Fibroblast of skin of left quadriceps (primary cell): Measurements from ENCODE around the gene CSTPP1.
"Not testable (repeated sequence)": the region's sequence is repeated elsewhere in the genome, so short reads cannot be mapped to it uniquely, and the experiment has no call there.

Experiments used
- DNase-seq, 2 experiments: peaks; one replicate each; pipeline ENCODE4 v3.0.0-alpha.2; 2013; ENCODE audit warnings: low read depth in 2 of 2

Gene CSTPP1

GRCh38 chr11:46989810-46990487 lies 53.4 kb downstream of the CSTPP1 start:
- not testable (repeated sequence) for DNase-seq

GRCh38 chr11:46991391-46991790 lies 54.8 kb downstream of the CSTPP1 start:
- peak in 1 of 2 experiments; percentile 14 for DNase-seq

- not testable (repeated sequence) for DNase-seq
Measured at GRCh38 chr11:46992386-46992785, 55.8 kb downstream of the CSTPP1 start.

GRCh38 chr11:46997796-46998195 lies 61.2 kb downstream of the CSTPP1 start:
- not testable (repeated sequence) for DNase-seq

DNA sequence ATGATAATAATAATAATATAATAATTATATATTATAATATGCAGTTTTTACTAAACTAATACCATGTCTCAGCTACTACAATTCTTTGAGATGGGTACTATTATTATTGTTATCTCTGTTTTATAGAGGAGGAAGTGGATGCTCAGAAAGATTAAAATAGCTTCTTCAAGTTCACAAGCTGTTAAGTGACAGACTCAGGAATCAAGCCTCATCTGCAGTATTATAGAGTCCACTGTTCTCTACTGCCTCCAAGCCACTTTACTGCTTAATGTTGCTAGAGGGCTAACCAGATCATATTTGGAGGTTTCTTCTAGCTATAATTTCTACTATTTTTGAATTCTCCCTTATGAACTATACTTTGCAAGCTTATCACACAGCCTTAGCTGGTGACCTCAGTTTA lies 62.7 kb downstream of the CSTPP1 start:
- no peak for DNase-seq

- DNase-seq, result no peak
Measured at GRCh38 chr11:47000033-47000432, 63.5 kb downstream of the CSTPP1 start.

DNA sequence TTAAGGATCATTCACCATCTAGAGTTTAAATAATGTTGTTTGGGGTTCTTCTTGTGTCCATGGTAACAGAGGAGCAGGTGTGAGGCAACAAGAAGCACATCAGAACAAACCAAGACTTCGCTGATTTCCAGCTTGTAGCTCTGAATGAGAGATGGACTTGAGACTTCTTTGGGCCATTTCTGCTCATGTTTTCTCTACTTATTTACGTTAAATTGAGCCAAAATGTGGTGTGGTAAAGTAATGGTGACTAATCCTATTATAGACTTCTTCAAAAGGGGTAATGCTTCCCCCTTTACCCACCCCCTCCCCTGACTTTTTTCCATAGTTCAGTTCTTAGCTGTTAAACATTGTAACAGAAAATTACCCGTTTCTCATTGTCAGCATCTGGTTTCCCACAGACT lies 65.2 kb downstream of the CSTPP1 start:
- DNase-seq, result peak; percentile 40 to 42

- DNase-seq, result no peak
Measured at GRCh38 chr11:47002390-47002789, 65.8 kb downstream of the CSTPP1 start.

DNA sequence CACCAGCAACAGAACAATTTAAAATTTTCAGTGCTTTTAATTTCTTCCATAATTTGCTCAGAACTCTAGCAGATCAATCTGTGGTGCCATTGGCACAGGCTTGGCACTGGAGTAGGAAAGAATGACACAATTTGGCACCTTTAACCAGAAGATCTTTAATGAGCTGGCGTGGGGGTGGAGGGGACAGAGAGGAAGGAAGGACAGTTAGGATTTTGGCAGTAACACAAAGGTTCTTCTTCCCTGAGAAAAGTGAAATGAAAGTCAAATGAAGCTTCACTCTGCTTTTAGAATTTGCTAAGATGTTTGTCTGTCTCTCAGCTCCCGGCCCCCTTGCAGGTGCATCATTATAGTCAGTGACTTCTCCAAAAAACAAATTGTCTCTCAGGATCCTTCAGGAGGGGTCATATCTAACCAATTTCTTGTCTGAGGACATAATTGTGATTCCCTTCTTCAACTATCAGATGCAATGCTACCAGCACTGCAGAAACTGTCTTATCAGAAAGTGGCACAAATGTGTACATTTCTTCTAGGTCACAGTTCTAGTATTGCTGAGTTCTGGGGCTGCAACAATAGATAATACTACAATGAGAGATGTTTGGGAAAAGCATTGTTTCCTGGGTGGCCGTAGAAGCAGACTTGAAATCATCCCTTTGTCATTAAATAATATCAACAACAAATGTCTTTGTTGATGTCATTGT lies 66.8 kb downstream of the CSTPP1 start:
- DNase-seq, result no peak

- DNase-seq, result peak; percentile 99
Measured at GRCh38 chr11:47004595-47005033, 68.1 kb downstream of the CSTPP1 start.

GRCh38 chr11:47005441-47005840 lies 68.9 kb downstream of the CSTPP1 start:
- DNase-seq, result no peak

DNA sequence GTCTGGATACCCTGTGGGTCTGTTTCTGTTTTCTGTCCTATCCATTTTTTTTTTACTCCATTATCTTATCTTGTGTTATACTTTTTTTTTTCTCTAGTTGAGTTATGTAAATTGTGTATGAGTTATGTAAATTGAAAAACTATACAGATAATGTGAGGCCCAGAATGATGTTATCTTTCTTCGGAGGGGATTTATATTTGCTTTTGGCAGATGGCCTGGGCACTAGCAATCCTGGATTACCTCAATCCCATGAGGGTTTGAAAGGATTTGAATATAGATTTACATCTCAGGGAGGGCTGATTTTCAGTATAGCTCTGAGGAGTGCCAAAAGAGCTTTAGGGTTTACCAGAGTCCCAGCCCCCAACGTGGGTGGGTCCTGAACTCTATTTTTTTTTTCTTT lies 71.0 kb downstream of the CSTPP1 start:
- no peak for DNase-seq

DNA sequence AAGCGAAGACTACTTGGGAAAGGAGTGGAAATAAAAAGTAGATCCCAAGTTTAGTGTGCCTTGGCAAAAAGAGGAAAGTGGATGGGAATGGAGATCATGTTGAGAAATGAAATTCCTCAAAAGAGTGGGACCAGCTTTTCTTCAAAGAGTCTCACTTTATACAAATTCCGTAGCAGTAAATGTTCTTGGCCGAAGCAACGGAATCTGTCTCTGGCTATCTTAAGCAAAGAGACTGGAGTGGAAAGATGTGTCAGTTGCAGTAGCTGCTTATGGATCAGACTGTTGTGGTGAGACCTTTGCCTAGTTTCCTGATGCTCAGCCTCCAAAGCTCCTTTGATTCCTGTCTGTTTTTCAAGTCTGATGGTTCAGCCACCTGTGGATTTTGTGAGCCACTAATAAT lies 73.6 kb downstream of the CSTPP1 start:
- DNase-seq, result no peak

DNA sequence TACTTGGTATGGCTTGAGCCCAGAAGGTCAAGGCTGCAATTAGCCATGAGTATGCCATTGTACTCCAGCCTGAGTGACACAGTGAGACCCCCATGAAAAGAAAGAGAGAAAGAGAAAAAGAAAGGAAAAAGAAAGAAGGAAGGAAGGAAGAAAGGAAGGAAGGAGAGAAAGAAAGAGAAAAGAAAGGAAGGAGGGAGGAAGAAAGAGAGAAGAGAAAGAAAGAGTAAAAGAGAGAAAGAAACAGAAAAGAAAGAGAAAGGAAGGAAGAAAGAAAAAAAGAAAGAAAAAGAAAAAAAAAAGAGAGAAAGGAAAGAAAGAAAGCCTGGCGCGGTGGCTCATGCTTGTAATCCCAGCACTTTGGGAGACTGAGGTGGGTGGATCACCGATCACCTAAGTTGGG lies 77.5 kb downstream of the CSTPP1 start:
- no peak for DNase-seq

DNA sequence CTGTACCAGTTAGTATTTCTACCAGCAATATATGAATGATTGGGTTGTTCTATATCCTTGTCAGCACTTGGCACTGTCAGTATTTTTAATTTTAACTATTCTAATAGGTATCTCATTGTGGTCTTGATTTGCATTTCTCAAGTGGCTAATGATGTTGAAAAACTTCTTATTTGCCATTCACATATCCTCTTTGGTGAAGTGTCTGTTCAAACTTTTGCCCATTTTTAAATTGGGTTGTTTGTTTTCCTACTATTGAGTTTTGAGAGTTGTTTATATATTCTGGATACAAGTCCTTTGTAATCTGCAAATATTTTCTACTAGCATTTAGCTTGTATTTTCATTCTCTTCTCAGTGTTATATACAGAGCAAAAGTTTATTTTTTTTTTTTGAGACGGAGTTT lies 82.1 kb downstream of the CSTPP1 start:
- DNase-seq, result no peak

- no peak for DNase-seq
Measured at GRCh38 chr11:47020793-47021526, 84.4 kb downstream of the CSTPP1 start.

- no peak for DNase-seq
Measured at GRCh38 chr11:47021527-47021818, 84.9 kb downstream of the CSTPP1 start.

DNA sequence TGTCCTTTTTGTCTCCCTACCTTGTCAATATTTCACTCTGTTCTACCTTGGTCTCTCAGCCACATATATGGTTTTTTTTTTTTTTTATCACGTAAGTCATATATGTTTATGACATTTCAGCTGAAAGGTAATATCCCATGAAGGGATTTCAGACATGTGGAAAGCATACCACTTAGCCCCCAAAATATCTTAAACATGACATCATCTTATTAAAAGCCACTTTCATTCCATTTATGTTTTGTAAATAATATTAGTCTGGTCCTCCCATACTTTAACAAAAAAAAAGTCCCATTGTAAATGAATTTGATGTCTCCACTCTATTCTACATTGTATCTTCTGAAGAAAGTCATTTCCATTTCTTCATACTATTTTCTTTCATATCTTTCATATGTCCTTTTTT lies 85.4 kb downstream of the CSTPP1 start:
- DNase-seq, result no peak

DNA sequence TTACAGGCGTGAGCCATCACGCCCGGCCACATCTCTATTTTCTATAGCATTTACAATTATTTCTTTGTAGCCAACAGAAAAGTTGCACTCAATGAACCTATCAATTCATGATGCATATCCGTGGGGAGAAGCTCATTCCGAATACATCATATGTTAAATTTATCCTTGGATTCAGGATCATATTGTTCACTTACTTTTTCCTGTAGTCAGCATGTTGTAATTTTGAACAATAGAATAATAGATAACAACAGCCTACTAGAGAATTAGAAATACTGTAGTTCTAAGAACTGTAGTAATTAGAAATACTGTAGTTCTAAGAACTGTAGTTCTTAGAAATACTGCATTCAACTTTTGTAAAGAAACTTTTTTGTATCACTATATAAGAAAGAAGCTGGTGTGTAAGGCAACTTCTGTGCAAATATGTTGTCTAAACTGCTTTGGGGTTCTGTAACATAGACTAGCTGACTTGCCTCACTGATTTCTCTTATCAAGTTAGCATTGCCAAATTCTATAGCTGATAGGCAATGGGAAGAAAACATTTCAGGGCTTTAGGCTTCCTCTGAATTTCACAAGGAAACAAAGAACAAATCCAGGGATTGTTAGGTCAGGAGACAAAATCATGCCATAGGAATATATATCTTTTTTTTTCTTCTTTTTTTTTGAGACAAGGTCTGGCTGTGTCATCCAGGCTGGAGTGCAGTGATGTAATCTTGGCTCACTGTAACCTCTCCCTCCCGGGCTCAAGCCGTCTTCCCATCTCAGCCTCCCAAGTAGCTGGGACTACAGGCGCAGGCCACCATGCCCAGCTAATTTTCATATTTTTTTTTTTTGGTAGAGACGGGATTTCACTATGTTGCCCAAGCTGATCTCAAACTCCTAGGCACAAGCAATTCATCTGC lies 91.9 kb downstream of the CSTPP1 start:
- DNase-seq, result no peak

DNA sequence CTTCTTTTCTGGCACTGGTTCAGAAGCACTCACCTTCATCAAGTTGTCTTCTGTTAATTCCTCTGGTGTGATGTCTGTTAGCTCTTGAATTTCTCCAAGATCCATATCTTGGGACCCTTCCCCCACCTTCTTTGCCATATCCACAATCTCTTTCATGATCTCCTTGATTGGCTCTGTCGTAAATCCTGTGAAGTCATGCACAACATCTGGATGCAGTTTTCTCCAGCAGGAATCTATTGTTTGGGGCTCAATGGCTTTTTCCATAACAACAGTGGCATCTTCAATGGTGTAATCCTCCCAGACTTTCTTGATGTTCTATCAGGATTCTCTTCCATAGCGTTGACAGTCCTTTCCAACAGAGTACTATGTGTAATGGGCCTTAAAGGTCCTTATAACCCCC lies 96.9 kb downstream of the CSTPP1 start:
- no peak for DNase-seq

- DNase-seq, result no peak
Measured at GRCh38 chr11:47034091-47034490, 97.5 kb downstream of the CSTPP1 start.

- DNase-seq, result no peak
Measured at GRCh38 chr11:47035108-47035507, 98.5 kb downstream of the CSTPP1 start.
